GM21529 (cell line): ENCODE measurements around the gene SOCS7.

Source experiments
- ATAC-seq: cut with Tn5 transposase; IDR thresholded peaks from one replicate; pipeline ENCODE4 v1.9.1; 2021; ENCODE audit not compliant: unreplicated experiment

Gene SOCS7

DNA sequence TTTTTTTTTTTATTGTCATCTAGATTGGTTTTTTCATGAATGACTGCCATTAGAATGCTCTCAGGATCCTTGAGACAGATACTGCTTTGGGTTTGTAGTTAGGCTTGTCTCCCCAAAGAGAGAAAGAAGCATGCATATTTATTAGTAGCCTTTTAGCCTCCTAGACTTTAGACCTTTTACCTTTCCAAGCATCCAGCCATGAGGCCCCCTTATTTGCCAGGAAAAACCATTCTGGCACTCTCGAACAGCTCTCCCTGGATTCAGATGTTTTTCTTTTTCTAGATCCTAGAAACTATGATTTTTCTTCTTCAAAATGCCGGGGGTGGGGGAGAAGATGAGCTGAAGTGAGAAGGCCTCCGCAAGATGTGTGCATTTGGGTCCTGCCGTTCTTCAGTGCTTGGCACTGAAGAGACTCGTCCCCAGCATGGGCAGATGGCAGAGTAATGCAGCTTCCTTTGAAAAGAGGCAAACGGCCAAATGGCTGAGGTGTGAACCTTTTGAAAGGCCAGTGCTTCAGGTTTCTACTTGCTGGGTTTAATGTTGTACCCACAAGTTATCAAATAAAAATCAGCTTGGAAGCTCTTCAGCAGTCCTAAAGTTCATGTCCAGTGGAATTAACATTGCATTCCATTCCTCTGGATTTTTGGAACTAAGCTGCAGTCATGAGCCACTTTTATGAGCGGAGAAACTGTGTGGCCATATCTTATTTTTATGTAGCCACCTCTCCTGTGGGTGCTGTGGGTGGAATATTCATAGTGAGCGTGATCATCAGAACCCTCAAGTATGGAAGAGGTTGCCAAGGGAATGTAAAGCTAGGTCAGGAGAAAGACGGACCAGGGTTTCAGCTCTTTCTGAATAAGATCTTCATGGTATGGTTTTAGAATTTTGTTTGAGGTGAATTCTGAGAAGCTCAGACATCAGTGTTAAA lies 7.2 kb downstream of the SOCS7 start:
- ATAC-seq, result no peak

DNA sequence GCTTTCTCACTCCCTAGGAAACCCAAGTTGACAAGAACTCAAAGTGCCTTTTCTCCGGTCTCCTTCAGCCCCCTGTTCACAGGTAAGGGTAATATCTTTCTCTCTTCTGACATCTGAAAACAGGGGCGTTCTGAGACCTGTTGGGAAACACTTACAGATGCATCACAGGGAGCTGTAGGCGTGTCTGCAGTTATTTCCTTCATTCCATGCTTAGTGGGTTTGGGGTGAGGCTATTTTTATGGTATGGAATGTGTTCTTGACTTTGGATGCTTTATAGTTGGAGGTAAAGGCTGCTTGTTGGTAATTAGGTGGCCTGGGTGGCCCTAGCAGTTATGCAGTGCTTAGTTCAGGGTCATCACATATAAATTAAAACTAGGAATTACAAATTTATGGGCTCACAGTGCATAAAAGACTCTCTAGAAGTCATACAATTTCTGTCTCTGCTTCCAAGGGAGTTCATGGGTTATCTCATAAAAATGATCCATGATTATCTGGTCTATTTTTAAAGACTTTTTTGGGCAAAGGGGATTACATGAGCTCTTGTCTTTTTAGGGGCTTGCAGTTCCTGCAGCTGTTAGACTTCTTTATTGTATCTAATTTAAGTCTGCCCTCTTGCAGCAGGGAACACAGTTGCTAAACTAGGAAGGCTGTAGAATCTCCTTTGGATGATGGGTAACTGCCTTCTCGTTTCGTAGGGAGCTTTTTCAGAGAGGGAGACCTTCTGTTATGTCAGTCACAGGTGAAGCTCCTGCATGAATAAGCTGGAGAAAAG lies 10.2 kb downstream of the SOCS7 start:
- ATAC-seq, result no peak

DNA sequence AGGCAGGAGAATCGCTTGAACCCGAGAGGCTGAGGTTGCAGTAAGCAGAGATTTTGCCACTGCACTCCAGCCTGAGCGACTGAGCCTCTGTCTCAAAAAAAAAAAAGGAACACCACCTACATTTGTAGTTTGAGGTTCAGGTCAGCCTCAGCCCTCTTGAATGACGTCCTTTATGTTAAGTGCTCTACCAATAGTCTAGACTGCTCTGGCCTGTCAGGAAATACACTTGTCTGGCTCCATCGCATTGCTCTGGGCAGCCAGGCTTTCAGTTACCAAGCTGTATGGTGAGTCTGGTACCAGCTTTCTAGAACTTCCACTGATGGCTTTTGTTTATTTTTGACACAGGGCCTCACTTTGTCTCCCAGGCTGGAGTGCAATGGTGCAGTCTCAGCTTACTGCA lies 11.4 kb downstream of the SOCS7 start:
- ATAC-seq, result no peak

DNA sequence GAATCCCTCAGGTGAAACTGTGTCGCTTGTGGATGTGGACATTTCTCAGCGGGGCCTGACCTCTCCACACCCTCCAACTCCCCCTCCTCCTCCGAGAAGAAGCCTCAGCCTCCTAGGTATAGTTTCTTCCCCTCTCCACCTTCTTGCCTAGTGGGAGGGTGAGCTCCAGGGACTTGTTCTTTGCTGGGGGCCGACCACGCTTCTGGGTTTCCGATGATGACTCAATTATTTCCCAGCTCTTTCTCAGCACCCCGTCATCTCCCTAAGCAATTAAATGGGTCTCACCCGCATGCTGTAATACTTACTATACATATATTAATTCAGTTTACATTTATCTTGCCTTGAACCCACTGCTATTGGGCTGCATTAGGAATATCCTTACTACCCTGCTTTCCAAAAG lies 13.1 kb downstream of the SOCS7 start:
- ATAC-seq, result no peak

DNA sequence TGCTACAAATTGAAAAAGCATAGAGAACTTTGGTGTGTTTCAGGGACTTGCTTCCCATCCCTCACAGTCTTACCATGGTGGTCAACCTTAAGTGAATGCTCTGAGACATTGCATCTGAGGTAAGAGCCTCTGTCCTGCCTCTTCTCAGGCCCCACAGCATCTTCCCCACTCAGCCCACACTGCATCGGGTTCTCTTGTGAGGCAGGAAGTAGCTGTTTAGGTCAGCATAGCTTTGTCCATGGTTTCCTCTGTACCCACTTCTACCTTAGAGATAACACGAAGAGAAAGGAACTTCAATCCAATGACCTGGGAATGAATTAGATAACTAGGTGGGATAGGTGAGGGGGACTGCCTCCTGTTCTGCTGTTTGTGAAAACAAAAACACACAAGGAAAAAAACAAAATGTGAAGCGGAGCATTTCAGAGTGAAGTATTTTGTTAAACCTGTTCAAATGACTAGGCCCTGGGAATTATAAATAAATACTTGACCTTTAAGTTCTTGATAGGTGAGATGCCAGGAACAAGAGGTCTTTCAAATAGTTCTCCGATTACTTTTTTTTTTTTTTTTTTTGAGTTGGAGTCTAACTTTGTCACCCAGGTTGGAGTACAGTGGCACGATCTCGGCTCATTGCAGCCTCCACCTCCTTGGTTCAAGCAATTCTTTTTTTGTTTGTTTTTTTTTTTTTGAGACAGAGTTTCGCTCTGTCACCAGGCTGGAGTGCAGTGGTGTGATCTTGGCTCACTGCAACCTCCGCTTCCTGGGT lies 17.7 kb downstream of the SOCS7 start:
- ATAC-seq, result no peak

DNA sequence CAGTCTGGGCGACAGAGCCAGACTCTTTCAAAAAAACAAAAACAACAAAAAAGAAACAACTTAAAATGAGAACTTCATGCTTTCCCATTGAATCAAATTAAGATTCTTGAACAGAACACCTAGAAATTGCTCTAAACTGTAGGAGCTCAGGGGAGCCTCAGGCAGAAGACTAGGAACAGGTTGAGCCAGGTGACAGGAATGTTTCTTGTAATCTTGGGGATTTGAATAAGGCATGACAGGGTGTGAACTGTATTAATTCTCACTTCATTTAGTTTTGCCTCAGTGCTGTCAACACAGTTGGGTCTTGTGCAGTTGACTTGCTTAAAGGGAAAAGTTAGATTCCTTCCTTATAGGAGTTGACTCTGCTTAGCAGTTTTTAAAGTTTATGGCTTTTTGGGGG lies 27.8 kb downstream of the SOCS7 start:
- no peak for ATAC-seq

DNA sequence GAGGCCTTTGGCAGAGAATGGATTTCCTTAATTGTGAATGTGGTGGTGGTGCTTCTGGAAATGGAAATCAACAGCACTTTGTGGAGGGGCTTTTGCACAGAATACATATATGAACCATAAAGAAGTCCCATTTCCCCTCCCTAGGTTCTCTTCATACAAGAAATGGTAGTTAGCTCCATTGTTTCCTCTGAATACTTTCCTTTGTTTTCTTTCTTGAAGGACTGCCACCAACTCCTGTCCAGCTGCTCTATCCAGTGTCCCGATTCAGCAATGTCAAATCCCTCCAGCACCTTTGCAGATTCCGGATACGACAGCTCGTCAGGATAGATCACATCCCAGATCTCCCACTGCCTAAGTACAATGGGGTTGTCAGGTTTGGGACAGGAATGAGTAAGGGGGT lies 43.4 kb downstream of the SOCS7 start:
- no peak for ATAC-seq

DNA sequence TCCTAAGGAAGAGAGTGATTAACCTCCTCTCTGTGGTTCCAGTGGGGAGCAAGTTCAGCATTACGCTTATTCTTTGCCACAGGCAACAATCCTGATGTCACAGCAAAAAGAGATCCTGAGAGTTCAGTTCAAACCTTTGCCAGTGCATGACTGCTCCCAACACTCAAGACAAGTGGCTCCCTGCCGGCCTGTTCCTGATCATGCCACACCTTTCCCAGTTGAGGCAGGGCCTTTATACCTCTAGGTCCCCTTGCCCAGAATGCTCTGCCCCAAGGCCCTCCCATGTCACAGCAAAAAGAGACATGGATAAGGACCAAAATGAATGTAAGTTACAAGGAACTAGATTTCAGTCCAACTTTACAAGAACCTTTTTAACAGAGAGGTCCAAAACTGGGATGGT lies 45.6 kb downstream of the SOCS7 start:
- ATAC-seq, result no peak

DNA sequence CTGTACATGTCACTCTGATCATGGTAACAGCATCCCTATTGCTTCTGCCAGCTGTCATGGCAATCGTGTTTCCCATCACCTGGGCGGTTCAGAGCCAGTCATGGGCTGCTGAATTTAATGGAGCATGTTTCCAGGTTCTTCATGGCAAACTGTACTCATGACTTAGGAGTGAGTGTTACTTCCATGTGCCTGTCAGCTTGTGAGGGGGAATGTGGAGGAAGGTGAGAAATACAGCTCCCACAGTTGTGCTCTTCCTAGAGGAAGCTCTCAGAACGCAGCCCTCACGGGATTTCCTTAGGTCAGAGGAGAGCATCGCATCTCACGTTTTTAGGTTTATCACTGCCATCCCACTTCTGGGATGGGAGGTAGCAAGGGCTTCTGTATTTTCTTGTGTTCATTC lies 48.6 kb downstream of the SOCS7 start:
- no peak for ATAC-seq

DNA sequence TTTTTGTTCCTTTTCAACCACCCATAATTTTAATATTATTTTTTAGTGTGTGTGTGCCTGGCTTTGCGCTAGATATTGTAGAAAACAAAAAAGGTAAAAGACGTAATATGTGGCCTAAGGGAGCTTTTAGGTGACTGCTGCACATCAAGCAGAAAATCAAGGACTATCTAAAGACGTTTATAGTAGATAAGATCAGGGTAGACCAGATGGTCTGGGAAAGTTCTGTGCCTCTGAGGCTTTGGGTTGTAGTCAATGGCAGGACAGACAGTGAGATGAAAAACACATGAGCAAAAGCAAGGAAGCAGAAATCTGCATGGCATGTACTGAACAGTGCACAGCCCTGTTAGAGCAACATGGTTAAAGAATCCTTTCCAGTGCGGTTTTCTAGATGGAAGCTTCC lies 49.8 kb downstream of the SOCS7 start:
- ATAC-seq, result no peak

DNA sequence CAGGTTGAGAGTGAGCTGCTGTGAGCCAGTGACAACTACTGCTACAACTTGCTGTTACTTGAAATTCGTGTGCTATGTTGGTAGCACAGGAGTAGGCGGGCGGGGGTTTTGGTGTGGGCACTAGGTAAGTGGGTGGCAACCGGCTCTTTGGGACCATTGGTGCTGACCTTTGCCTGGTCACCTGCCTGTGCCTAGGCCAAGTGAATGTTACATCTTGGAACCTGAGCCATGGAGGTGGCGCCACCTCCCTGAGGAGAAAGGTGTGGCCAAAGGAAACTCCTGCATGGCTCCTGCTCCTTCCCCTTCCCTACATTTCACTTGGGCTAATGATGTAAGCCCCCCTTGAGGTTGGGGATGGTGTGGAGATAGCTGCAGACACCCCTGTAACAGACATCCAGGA lies 51.3 kb downstream of the SOCS7 start:
- ATAC-seq, result no peak

DNA sequence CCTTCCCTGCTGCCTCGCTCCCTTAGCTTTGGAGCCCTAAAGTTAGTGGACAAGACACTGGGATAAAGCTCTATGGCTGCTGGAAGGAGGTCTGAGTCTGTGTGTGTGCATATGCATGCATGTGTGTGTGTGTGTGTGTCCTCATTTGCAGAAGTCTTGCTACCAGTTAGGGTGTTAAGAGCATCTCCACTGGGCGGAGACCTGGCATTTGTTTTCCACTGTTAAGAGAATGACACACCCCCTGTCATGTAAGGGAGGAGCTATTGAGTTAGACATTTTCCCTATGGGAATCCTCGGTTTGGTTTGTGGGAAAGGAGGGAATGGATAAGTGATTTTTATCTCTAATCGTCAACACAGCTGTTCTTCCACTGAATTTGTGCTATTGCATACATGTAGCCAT lies 51.8 kb downstream of the SOCS7 start:
- no peak for ATAC-seq

DNA sequence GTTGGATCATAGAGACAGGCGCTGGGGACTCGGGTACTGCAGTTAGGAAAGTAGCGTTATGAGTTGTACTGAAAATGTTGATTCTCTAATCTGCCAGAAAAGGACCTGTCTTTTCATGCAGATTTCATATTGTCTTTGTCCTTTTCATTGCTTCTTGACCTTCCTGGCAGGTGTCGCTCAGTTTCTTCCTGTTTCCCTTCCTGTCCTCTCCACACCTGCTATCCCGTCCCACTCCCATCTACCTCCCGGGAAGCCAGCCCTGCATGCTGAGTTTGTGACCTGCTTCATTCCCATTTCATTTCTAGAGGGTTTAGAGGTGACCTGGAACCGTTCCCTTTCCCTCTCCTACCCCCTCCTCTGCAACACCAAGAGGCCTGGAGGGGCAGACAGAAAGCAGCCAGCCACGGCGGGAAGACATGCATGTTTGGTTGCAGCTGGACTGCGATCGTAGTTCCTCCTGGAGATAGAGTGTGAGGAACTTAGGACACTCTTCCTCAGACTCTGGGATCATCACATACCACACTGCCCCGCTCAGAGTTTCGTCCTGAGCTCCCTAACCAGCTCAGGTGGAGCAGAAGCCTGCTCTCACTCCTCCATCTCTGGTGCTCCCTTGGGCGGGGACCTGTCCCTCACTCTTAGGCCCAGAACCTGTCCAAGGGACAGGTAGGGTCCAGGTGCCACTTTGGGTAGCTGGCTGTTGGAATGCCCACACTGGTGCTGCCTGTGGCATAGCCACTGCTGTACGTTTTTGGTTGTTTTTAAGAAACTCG lies 52.7 kb downstream of the SOCS7 start:
- ATAC-seq, result no peak

DNA sequence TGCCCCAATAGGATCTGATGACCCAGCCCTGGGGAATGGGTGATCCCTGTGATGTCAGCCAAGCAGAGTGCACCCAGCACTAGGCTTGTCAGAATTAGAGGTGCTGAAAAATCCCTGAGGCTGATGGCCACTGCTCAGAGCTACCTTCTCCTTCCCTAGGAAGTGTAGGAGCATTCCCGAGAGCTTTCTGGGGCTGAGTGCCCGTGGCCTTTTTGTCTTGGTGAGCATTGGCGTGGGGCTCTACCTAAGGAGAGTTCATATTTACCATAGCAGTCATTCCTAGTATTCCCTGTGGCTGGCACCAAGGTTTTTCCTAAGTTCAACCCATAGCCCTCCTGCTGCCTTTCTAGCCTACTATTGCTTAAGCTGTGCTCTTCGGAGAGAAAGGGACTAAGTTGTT lies 54.0 kb downstream of the SOCS7 start:
- ATAC-seq, result no peak

DNA sequence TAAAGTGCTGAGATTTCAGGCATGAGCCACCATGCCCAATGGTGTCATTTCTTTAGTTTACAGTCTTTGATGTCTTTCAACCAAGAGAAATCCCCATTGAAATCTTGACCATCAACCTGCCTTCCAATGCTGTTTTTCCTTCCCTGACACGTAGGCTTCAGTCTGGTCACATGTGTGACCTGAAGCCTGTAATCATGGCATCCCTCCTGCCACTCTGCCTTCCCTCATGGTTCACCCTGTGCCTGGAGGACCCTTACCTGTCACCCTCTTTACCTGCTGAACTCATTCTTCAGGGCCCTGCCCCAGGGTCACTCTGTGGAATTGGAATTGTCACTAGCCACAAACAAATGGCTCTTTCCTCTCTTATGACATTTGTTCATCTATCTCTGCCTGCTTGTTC lies 58.6 kb downstream of the SOCS7 start:
- no peak for ATAC-seq

DNA sequence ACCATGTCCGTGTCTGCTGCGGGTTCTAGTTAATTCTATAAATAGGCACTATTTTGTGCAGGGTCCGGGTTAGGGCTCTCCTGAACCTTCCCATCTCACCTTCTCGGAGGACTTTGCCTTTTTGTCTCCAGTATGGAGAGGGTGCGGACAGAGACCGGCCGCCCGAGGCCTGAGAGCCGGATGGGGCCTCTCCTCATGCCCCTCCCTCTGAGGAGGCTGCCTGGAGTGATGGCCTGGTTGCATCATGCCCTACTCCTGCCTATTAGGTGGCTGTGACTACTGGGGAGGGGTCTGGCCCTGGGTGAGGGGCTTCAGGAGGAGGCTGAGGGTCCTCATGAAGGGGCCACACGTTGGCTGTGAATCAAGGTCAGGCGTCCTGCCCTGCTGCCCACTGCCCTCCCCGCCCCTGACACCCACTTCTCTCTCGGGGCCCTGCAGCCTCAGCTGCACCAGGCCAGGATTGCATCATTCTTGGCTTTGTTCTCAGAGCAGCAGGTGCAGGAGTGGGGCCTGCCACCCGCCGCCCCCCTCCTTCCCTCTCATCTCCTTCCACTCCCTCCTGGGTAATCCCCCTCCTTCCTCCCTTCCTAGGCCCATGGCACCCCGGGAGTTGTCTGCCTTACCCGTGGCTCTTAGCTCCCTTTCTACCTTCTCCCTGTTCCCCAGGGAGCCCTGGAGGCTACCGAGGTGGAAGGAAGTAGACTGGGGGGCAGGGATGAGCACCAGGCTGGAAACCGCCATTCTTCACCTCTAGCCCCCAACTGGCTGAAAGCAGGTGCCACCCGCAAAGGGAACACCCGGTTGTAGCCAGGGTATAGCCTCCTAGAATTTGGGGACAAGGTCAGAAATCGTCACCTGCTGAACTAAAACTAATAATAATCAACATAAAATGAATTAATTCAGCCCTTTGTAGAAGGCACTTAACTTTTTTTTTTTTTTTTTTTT lies 63.9 kb downstream of the SOCS7 start:
- ATAC-seq, result peak; percentile 46

DNA sequence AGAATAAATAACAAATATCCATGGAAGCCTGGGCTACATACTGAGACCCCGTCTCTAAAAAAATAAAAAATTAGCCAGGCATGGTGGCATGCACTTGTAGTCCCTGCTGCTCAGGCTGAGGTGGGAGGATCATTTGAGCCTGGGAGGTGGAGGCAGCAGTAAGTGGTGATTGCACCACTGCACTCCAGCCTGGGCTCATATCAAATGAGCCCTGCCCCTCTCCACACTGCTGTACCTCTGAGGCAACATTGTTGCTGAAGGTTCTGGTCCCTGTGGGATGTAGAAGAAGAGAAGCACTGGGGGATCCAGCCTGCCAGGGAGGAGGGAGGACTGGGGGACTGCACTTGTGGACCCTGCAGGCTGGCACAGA lies 65.2 kb downstream of the SOCS7 start:
- no peak for ATAC-seq

DNA sequence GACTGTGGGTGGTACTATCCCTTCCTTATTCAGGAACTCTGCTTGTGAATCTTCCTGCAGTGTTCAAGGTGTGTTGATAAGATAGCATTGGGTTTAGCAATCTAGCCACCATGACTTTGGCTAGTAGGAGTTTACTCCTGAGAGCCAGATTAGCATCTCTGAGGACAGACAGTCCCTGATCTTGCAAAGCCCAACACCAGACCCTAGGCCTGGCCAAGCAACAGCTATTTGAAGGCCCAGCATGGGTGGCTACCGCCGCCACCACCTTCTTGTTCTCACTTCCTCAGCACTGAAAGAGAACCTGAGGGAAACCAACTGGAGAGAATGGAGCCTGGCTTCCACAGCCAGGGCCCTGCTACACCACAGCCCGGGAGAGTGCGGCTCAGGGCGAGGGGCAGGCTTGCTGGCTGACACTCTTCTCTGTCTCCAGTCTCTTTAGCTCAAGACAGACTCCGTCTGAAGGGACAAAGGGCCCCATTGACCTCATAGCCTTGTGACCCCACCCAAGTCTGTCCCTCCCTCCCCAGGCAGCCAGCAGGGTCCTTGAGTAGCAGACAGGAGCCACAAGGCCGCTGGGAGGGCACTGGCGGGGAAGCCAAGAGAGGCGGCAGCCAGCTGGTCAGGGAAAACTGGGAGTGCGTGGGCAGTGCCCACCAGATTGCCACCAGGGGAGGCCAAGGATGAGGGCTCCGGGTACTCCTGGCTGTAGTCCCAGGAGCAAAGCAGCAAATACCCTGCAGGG lies 65.7 kb downstream of the SOCS7 start:
- ATAC-seq, result no peak

DNA sequence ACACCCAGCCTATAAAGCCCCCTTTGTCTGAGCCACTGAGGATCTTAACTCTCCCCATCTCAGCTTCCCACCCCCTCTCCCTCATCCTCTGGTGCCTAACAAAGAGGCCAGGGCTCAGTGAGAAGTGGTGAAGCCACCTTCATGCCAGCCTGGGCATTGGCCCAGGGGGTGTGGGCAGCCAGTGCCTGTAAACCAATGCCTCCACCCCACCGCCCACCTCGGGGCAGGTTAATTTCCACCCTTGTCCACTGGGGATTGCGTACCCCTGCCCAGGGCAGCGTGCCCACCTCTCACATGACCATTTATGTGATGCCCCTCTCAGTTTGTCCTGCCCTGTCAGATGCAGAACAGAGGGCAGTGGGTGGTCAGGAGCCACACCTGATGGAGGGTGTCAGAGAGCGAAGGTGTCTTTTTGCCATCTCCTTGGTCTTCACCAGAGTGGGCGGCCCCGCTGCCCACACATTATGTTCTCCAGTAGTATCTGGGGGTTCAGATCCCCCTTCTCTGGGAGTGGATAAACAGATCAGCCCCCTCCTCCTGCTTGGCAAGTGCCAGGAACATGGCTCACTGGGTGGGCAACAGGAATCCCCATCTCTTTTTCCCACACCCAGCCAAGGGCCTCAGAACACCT lies 66.5 kb downstream of the SOCS7 start:
- no peak for ATAC-seq
